ENCODE results near the gene CYP3A4. TPM values are rescaled to one million over a fixed set of nuclear protein-coding genes. Genes with fewer than 3 reads are reported as not detected.
"Not testable (repeated sequence)": the region's sequence is repeated elsewhere in the genome, so short reads cannot be mapped to it uniquely, and the experiment has no call there.

Gene CYP3A4
- total RNA-seq, 4 donors from 2014 or later, result 10.0 to 44.9 (median 22.1) TPM; not detected in 1

- Histone ChIP-seq H3K4me1 (no peaks in the 10 kb centered on the region), H3K27ac (no peak overlapping the region), H3K27me3 (no peaks in the 10 kb centered on the region), H3K4me3 (no peak overlapping the region), H3K36me3 (no peaks in the 10 kb centered on the region), H3K9me3 (no peaks in the 10 kb centered on the region)
- DNase-seq, result no peak
- in situ Hi-C loops (cut with MboI; ENCODE audit: low pct_ligation_motif_present in 1 of 4, low pct_unique_long_range_greater_than_20kb in 1 of 4, low sequenced_read_pairs in 3 of 4), result no loop called here
- TF ChIP-seq POLR2AphosphoS5 (IDR thresholded peaks at IDR 0.05), result no peak
- no peak for TF ChIP-seq CTCF (IDR thresholded peaks at IDR 0.05)
- TF ChIP-seq EP300 (IDR thresholded peaks at IDR 0.05; ENCODE audit: low read depth), result no peak
- no peak for TF ChIP-seq POLR2A (IDR thresholded peaks at IDR 0.05)
- 75 to 78% methylated on average over 3 of the region's 3 CpGs for WGBS, 2 donors (ENCODE audit: low coverage in 1 of 2)
- intact Hi-C loops (cut with DNase I; ENCODE audit: low total_unique reads), result no loop called here
Observed at GRCh38 chr7:99730992-99731391, 53.0 kb downstream of the CYP3A4 start.

- intact Hi-C loops (cut with DNase I; ENCODE audit: low total_unique reads) (no loop called here), in situ Hi-C loops (cut with MboI; ENCODE audit: low pct_ligation_motif_present in 1 of 4, low pct_unique_long_range_greater_than_20kb in 1 of 4, low sequenced_read_pairs in 3 of 4) (no loop called here)
- no peaks in the 10 kb centered on the region for H3K36me3 ChIP-seq
- no peaks in the 10 kb centered on the region for H3K4me1 ChIP-seq
- no peak for DNase-seq
- no peak overlapping the region for H3K4me3 ChIP-seq
- no peaks in the 10 kb centered on the region for H3K27me3 ChIP-seq
- no peak for TF ChIP-seq EP300 (IDR thresholded peaks at IDR 0.05; ENCODE audit: low read depth)
- no peak overlapping the region for H3K27ac ChIP-seq
- H3K9me3 ChIP-seq, result no peaks in the 10 kb centered on the region
- 71 to 74% methylated on average over 1 of the region's 1 CpG for WGBS, 2 donors (ENCODE audit: low coverage in 1 of 2)
Observed at GRCh38 chr7:99730238-99730810, 53.7 kb downstream of the CYP3A4 start.

GRCh38 chr7:99729486-99730237 is 54.3 kb downstream of the CYP3A4 start:
- Histone ChIP-seq H3K27ac (no peak overlapping the region), H3K4me3 (no peak overlapping the region), H3K4me1 (no peaks in the 10 kb centered on the region), H3K9me3 (no peaks in the 10 kb centered on the region), H3K36me3 (no peaks in the 10 kb centered on the region), H3K27me3 (no peaks in the 10 kb centered on the region)
- intact Hi-C loops (cut with DNase I; ENCODE audit: low total_unique reads), result no loop called here
- WGBS, 2 donors (ENCODE audit: low coverage in 1 of 2), result 17 to 60% methylated on average over 1 to 5 of the region's 5 CpGs
- TF ChIP-seq EP300 (IDR thresholded peaks at IDR 0.05; ENCODE audit: low read depth), result no peak
- TF ChIP-seq POLR2A (IDR thresholded peaks at IDR 0.05), result no peak
- TF ChIP-seq POLR2AphosphoS5 (IDR thresholded peaks at IDR 0.05), result no peak
- TF ChIP-seq CTCF (IDR thresholded peaks at IDR 0.05), result no peak
- no peak for DNase-seq
- in situ Hi-C loops (cut with MboI; ENCODE audit: low pct_ligation_motif_present in 1 of 4, low pct_unique_long_range_greater_than_20kb in 1 of 4, low sequenced_read_pairs in 3 of 4), result no loop called here

GRCh38 chr7:99728615-99729014 is 55.4 kb downstream of the CYP3A4 start:
- Histone ChIP-seq H3K36me3 (no peaks in the 10 kb centered on the region), H3K27ac (no peak overlapping the region), H3K4me1 (no peaks in the 10 kb centered on the region), H3K9me3 (no peaks in the 10 kb centered on the region), H3K27me3 (no peaks in the 10 kb centered on the region), H3K4me3 (no peak overlapping the region)
- WGBS, 2 donors (ENCODE audit: low coverage in 1 of 2), result 98% methylated on average over 2 of the region's 2 CpGs; no CpG with 5 or more reads in 1 of the 2 donors
- no peak for TF ChIP-seq CTCF (IDR thresholded peaks at IDR 0.05)
- no peak for TF ChIP-seq POLR2A (IDR thresholded peaks at IDR 0.05)
- intact Hi-C loops (cut with DNase I; ENCODE audit: low total_unique reads) (no loop called here), in situ Hi-C loops (cut with MboI; ENCODE audit: low pct_ligation_motif_present in 1 of 4, low pct_unique_long_range_greater_than_20kb in 1 of 4, low sequenced_read_pairs in 3 of 4) (no loop called here)
- no peak for DNase-seq

GRCh38 chr7:99723201-99723600 is 60.8 kb downstream of the CYP3A4 start:
- H3K36me3 ChIP-seq; H3K9me3 ChIP-seq; H3K4me3 ChIP-seq; H3K27me3 ChIP-seq; in situ Hi-C loops (cut with MboI; ENCODE audit: low pct_ligation_motif_present in 1 of 4, low pct_unique_long_range_greater_than_20kb in 1 of 4, low sequenced_read_pairs in 3 of 4); DNase-seq; H3K27ac ChIP-seq; intact Hi-C loops (cut with DNase I; ENCODE audit: low total_unique reads): not testable (repeated sequence)
- H3K4me1 ChIP-seq, result peaks cover 3 to 14% (median 8%) of the 10 kb centered on the region in 4 donors
- WGBS, 2 donors (ENCODE audit: low coverage in 1 of 2), result 93% methylated on average over 6 of the region's 6 CpGs

Data from transverse colon (tissue), 4 donors.